AG04450 (cell line): ENCODE results near the gene POU2F1. TPM values are rescaled to one million over a fixed set of nuclear protein-coding genes. Genes with fewer than 3 reads are reported as not detected.

Experiments used
- CTCF ChIA-PET: fragments of 300-600, 350-600 bp; formaldehyde crosslinking; extraction: SDS; loops from one replicate; lab custom pipeline; 2022; ENCODE audit warnings: antibody characterized with exemption, inconsistent platforms; lab: Charles Lee
- POLR2A ChIA-PET: fragments of 350-600 bp; formaldehyde crosslinking; extraction: SDS; loops from one replicate; lab custom pipeline; 2021; ENCODE audit warnings: antibody characterized with exemption, inconsistent platforms; lab: Yijun Ruan, JAX
- DNase-seq: peaks from one replicate; pipeline ENCODE4 v3.0.0-alpha.2; 2011; ENCODE audit warnings: low read depth, low spot score
- H3K27ac ChIP-seq: one replicate; pipeline ENCODE4 v1.5.1; 2012; ENCODE audit warnings: low read depth, low read length, control low read depth
- H3K27me3 ChIP-seq: one replicate; pipeline ENCODE4 v1.6.0; 2012; ENCODE audit warnings: low read length; ENCODE audit not compliant: control insufficient read depth, insufficient read depth
- H3K4me3 ChIP-seq: 2 replicates; pipeline ENCODE4 v1.5.1; 2011; ENCODE audit warnings: mild to moderate bottlenecking, low read depth, low read length, control low read depth
- H3K9me3 ChIP-seq: 2 replicates; pipeline ENCODE4 v1.5.1; 2012; ENCODE audit warnings: low read length; ENCODE audit not compliant: control insufficient read depth, insufficient read depth
- polyA plus RNA-seq: library from polyadenylated mRNA; depleted of rRNA; stranded (reverse); fragments of >200 nt; gene quantifications from 2 replicates; pipeline ENCODE4 v1.2.3, GENCODE V29; 2011
- TF ChIP-seq, protein P1 (sequence below): IDR thresholded peaks from 2 replicates; pipeline ENCODE4 v1.5.1; 2011; ENCODE audit warnings: low read depth, low read length, control low read depth, inconsistent platforms

The POU2F1 gene
- polyA plus RNA-seq, 1 experiment = 2.7 TPM

GRCh38 chr1:167420510-167420909 is 199.8 kb downstream of the POU2F1 start:
- CTCF ChIA-PET = interaction anchor here (0.7 to 1.7 kb wide), 3 partner anchors 20 to 136 kb away, joined by 4 to 11 read pairs (median 5); no protein-coding TSS in a partner anchor
- Histone ChIP-seq H3K9me3 (no peaks in the 10 kb centered on the region), H3K4me3 (no peak overlapping the region), H3K27ac (no peak overlapping the region), H3K27me3 (no peaks in the 10 kb centered on the region)
- POLR2A ChIA-PET = no interaction called here
- no peak for DNase-seq
- TF ChIP-seq, protein P1, sequence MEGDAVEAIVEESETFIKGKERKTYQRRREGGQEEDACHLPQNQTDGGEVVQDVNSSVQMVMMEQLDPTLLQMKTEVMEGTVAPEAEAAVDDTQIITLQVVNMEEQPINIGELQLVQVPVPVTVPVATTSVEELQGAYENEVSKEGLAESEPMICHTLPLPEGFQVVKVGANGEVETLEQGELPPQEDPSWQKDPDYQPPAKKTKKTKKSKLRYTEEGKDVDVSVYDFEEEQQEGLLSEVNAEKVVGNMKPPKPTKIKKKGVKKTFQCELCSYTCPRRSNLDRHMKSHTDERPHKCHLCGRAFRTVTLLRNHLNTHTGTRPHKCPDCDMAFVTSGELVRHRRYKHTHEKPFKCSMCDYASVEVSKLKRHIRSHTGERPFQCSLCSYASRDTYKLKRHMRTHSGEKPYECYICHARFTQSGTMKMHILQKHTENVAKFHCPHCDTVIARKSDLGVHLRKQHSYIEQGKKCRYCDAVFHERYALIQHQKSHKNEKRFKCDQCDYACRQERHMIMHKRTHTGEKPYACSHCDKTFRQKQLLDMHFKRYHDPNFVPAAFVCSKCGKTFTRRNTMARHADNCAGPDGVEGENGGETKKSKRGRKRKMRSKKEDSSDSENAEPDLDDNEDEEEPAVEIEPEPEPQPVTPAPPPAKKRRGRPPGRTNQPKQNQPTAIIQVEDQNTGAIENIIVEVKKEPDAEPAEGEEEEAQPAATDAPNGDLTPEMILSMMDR = no peak

GRCh38 chr1:167423684-167424619 is 203.3 kb downstream of the POU2F1 start:
- TF ChIP-seq, protein P1 = no peak
- POLR2A ChIA-PET = no interaction called here

GRCh38 chr1:167425482-167425881 is 204.8 kb downstream of the POU2F1 start:
- H3K4me3 ChIP-seq = no peak overlapping the region
- no peak for DNase-seq
- ChIA-PET POLR2A (no interaction called here), CTCF (interaction anchor here (0.7 to 1.4 kb wide), 4 partner anchors 15 to 205 kb away, joined by 3 to 5 read pairs (median 3); partner anchors contain the start of gene POU2F1)
- no peaks in the 10 kb centered on the region for H3K9me3 ChIP-seq
- no peak overlapping the region for H3K27ac ChIP-seq
- no peaks in the 10 kb centered on the region for H3K27me3 ChIP-seq
- TF ChIP-seq, protein P1 = no peak

More at GRCh38 chr1:167423684-167424619, 203.3 kb downstream of the POU2F1 start:
- Histone ChIP-seq H3K4me3 (no peak overlapping the region), H3K27ac (no peak overlapping the region), H3K9me3 (no peaks in the 10 kb centered on the region), H3K27me3 (no peaks in the 10 kb centered on the region)
- DNase-seq = no peak
- CTCF ChIA-PET = interaction anchor here (0.5 to 1.4 kb wide), 5 partner anchors 21 to 204 kb away, joined by 3 to 8 read pairs (median 3); partner anchors contain the start of gene POU2F1

GRCh38 chr1:167426716-167427115 is 206.0 kb downstream of the POU2F1 start:
- no peak for DNase-seq
- H3K4me3 ChIP-seq = no peak overlapping the region
- no peaks in the 10 kb centered on the region for H3K9me3 ChIP-seq
- H3K27me3 ChIP-seq = no peaks in the 10 kb centered on the region
- TF ChIP-seq, protein P1 = no peak
- CTCF ChIA-PET = interaction anchor here (1.0 to 1.3 kb wide), 2 partner anchors 114 to 368 kb away, joined by 3 read pairs; no protein-coding TSS in a partner anchor
- POLR2A ChIA-PET = interaction anchor here (0.5 kb wide), 1 partner anchor 75 kb away, joined by 3 read pairs; no protein-coding TSS in a partner anchor
- no peak overlapping the region for H3K27ac ChIP-seq
